GM10266 (cell line): ENCODE results near the gene CTXND2.
"Not testable (repeated sequence)": the region's sequence is repeated elsewhere in the genome, so short reads cannot be mapped to it uniquely, and the experiment has no call there.

Source experiments
- DNase-seq: peaks from one replicate; pipeline ENCODE4 v3.0.0; 2012; ENCODE audit errors: extremely low spot score
- CTCF ChIP-seq: IDR thresholded peaks from 2 replicates; pipeline ENCODE4 v1.5.1; 2012; ENCODE audit warnings: mild to moderate bottlenecking, low read depth; ENCODE audit not compliant: control insufficient read depth, insufficient read depth; ENCODE audit errors: missing control alignments

Gene CTXND2

DNA sequence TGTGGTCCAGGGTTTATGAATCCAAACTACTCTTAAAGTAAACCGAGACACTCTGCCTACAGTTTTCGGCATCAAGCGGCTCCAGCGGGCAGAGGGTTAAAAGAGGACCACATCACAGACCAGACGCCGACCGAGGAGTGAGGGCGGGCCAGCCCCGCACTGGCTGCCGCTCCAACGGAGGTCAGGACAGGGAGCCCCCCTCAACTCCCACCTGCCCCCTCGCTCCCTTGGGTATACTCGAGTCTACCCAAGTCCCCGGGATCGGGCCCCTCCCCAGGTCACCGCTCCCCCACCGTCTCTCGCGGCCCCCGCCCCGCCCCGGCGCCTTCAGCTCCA is 10.8 kb upstream of the CTXND2 start:
- peak; percentile 48 for DNase-seq
- no peak for TF ChIP-seq CTCF

- not testable (repeated sequence) for DNase-seq
Observed at GRCh38 chr1:150878931-150879330, 8.0 kb upstream of the CTXND2 start.

DNA sequence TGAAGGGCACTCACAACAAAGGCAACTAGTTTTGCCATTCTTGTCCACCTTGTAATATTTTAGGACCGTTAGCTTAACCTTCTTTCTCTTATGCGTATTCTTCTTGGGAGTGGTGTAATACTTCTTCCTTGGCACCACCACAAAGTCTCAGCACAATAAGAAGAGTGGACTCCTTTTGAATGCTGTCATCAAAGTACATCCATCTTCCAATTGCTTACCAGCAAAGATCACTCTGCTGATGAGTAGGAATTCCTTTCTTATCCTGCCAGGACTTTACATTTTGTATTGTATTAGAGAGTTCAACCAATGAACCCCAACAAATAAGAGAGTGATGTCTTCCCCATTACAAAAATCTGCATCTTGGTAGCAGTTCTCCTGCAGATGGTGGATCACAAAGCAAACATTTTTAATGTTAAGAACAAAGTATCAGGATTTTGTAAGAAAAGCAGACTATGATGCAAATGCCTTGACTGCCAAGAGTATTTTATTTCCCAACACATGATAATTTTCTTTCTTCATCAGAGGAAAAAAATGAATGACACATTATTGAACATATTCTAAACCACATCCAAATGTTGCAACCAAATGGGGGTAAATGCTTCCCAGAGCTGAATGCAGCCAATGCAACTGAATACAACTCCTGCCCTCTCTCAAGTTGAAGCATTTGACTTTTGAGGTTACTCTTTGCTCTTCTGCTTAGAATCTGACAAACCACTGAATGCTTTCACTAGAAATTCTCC is 5.4 kb upstream of the CTXND2 start:
- no peak for DNase-seq
- TF ChIP-seq CTCF: no peak

- DNase-seq: not testable (repeated sequence)
Observed at GRCh38 chr1:150883121-150883520, 3.8 kb upstream of the CTXND2 start.

GRCh38 chr1:150888727-150889126 is 1.8 kb downstream of the CTXND2 start:
- no peak for DNase-seq
- TF ChIP-seq CTCF: no peak

DNA sequence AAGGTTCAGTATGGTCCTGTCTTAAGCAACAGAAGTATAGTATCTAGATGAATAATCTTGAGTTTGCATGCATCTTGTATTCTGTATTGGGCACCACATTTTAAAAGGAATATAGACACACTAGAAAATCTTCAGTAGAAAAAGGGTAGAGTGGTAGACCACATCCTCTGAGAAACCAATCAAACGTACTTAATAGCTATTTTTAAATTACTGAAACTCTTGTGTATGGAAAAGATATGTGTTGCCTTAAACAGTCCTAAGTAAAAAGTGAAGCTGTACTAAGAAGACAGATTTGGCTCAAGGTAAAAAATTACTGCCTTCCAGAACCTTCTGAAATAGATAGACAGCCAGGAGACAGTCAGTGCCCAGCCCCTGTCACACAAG is 3.1 kb downstream of the CTXND2 start:
- DNase-seq: peak; percentile 22
- no peak for TF ChIP-seq CTCF

DNA sequence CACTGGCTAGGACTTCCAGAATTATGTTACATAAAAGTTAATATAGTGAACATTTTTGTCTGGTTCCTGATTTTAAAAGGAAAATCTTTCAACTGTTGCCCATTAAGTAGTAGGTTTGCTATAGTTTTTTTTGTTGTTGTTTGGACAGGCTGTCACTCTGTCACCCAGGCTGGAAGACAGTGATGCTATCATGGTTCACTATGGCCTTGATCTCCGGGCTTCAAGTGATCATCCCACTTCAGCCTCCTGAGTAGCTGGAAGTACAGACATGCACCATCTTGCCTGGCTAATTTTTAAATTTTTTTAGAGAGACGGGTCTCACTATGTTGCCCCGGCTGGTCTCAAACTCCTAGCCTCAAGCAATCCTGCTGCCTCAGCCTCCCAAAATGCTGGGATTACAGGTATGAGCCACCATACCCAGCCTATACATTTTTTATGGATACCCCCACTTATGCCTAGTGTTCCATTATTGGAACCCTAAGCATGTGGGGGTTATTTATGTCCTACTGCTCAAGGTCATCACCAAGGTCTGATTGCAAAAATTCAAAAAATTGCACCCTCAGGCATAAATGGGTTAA is 6.5 kb downstream of the CTXND2 start:
- no peak for DNase-seq
- no peak for TF ChIP-seq CTCF

DNA sequence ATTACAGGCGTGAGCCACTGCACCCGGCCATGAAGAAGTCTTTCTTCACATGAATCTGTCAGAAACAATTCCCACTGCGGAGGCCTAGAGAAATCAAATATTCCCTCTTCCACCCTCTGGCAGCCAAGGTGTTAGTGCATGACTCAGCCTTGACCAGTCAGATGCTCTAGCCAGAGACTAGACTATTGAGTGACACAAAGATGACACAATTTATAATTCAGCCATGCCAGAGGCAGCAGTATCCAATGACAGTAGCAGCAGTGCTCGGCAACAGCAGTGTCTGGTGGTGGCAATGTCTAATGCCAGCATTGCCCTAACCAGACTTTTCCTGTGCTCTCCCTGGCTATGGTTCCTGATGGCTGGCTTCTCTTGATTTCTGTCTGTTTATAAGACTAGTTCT is 8.7 kb downstream of the CTXND2 start:
- TF ChIP-seq CTCF: no peak
- no peak for DNase-seq

DNA sequence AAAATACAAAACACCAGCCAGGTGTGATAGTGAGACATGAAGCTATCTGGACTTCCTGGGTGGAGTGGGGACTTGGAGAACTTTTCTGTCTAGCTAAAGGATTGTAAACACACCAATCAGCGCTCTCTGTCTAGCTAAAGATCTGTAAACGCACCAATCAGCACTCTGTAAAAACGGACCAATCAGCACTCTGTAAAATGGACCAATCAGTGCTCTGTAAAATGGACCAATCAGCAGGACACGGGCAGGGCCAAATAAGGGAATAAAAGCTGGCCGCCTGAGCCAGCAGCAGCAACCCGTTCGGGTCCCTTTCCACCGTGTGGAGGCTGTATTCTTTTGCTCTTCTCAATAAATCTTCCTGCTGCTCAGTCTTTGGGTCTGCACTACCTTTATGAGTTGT is 12.9 kb downstream of the CTXND2 start:
- not testable (repeated sequence) for DNase-seq
